ENCODE data around the gene CEP126. TPM values are rescaled to one million over a fixed set of nuclear protein-coding genes. Genes with fewer than 3 reads are reported as not detected.
A peak's percentile ranks its signal among the peaks of the same experiment; 100 is the strongest.

The CEP126 gene
- total and polyA plus RNA-seq, 2 donors (not counting 3 experiments of a cell fraction or from before 2014, with no cell fraction given): 3.6 to 9.1 TPM

DNA sequence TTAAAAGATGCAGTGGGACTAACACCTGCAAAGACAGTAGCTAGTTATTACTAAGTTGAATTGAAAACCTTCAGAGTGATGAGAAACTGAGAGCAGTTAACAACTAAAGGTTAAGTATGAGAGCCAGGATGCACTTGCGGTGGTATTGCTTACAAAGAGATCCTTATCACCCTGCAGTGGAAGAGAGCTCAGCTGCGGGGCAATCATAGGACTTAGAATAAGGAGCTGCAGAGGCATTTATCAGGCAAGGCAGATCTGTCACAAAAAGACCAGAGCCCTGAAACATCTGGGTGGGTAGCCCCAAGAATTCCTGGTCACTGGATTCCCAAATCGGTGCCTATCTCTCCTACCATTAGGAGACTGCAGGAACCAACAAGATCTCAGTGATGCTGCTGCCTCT is 98.1 kb downstream of the CEP126 start:
- H3K27me3 ChIP-seq (ENCODE audit: control insufficient read depth in 2 of 2, insufficient read depth in 2 of 2, low read length in 2 of 2): no peaks in the 10 kb centered on the region
- intact Hi-C loops (cut with micrococcal nuclease): no loop called here
- H3K9me1 ChIP-seq (replicated peaks; ENCODE audit: control insufficient read depth, extremely low read depth, insufficient read depth, low read length): no peaks in the 10 kb centered on the region
- TF ChIP-seq GATA2 (IDR thresholded peaks at IDR 0.05; ENCODE audit: insufficient read depth, insufficient read length, low read depth, low read length) (peak; percentile 57), JUN (IDR thresholded peaks at IDR 0.05; ENCODE audit: borderline replicate concordance, insufficient read depth, insufficient read length, low read depth) (no peak)
- H3K79me2 ChIP-seq (ENCODE audit: control insufficient read depth, insufficient read depth, low read length): no peaks in the 10 kb centered on the region
- H3K9me3 ChIP-seq (replicated peaks; ENCODE audit: control insufficient read depth, insufficient read depth, low read length): no peaks in the 10 kb centered on the region
- H3K9ac ChIP-seq (replicated peaks; ENCODE audit: extremely low read depth, insufficient read depth, low read length): no peak overlapping the region
- H2AFZ ChIP-seq (ENCODE audit: low read depth, low read length): no peak overlapping the region
- H3K27ac ChIP-seq (ENCODE audit: insufficient read depth, low read depth, low read length): no peak overlapping the region
- FAIRE-seq (no peak), DNase-seq (ENCODE audit: low read depth, low spot score) (no peak)
- peaks cover 11% of the 10 kb centered on the region for H3K4me1 ChIP-seq (ENCODE audit: control insufficient read depth, extremely low read depth, insufficient read depth, low read length)
- dilution Hi-C loops (cut with MboI; ENCODE audit: extremely low pct_ligation_motif_present, low sequenced_read_pairs): no loop called here
- ChIA-PET CTCF (interaction anchor here (1.1 kb wide), 1 partner anchor 152 kb away, joined by 3 read pairs; no protein-coding TSS in a partner anchor), POLR2A (no interaction called here)
- no peaks in the 10 kb centered on the region for H4K20me1 ChIP-seq (replicated peaks; ENCODE audit: control insufficient read depth, extremely low read depth, insufficient read depth, low read length)
- BruUV-seq (replicated peaks): no TSS peak
- H3K36me3 ChIP-seq (ENCODE audit: control insufficient read depth in 2 of 2, extremely low read depth in 1 of 2, insufficient read depth in 2 of 2, low read length in 2 of 2): no peaks in the 10 kb centered on the region
- no peak overlapping the region for H3K4me2 ChIP-seq (ENCODE audit: insufficient read depth, low read length)
- H3K4me3 ChIP-seq (replicated peaks in 1 of 3; ENCODE audit: insufficient read depth in 1 of 3, low read depth in 1 of 3, low read length in 3 of 3): no peak overlapping the region

DNA sequence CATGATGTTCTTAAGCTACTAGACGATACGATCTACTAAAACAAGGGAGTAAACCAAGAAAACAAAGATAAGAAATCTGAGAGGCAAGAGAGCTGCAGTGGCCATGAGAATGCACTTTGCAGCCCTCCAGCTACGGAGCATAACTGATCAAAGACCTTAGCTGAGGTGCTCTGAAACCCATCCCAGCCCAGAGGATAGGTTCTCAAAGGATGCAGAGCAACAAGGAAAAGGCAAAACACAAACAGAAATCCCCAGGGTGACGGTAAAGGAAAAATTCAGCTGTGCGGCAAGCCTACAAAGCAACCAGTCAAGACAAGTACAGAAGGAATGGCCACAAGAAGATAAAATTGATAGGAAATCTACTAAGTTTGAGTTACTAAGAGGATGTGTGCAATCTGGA is 99.9 kb downstream of the CEP126 start:
- Histone ChIP-seq H3K27ac (ENCODE audit: insufficient read depth, low read depth, low read length) (no peak overlapping the region), H3K9me1 (replicated peaks; ENCODE audit: control insufficient read depth, extremely low read depth, insufficient read depth, low read length) (no peaks in the 10 kb centered on the region), H4K20me1 (replicated peaks; ENCODE audit: control insufficient read depth, extremely low read depth, insufficient read depth, low read length) (no peaks in the 10 kb centered on the region), H3K4me3 (replicated peaks in 1 of 3; ENCODE audit: insufficient read depth in 1 of 3, low read depth in 1 of 3, low read length in 3 of 3) (no peak overlapping the region), H3K4me2 (ENCODE audit: insufficient read depth, low read length) (no peak overlapping the region), H3K9ac (replicated peaks; ENCODE audit: extremely low read depth, insufficient read depth, low read length) (no peak overlapping the region), H3K79me2 (ENCODE audit: control insufficient read depth, insufficient read depth, low read length) (no peaks in the 10 kb centered on the region), H3K4me1 (ENCODE audit: control insufficient read depth, extremely low read depth, insufficient read depth, low read length) (peaks cover 11% of the 10 kb centered on the region), H3K27me3 (ENCODE audit: control insufficient read depth in 2 of 2, insufficient read depth in 2 of 2, low read length in 2 of 2) (no peaks in the 10 kb centered on the region), H3K36me3 (ENCODE audit: control insufficient read depth in 2 of 2, extremely low read depth in 1 of 2, insufficient read depth in 2 of 2, low read length in 2 of 2) (no peaks in the 10 kb centered on the region), H3K9me3 (replicated peaks; ENCODE audit: control insufficient read depth, insufficient read depth, low read length) (no peaks in the 10 kb centered on the region), H2AFZ (ENCODE audit: low read depth, low read length) (no peak overlapping the region)
- TF ChIP-seq FOS (IDR thresholded peaks at IDR 0.05; ENCODE audit: borderline replicate concordance, insufficient read depth, low read length) (no peak), POLR2AphosphoS5 (IDR thresholded peaks at IDR 0.05; ENCODE audit: insufficient read depth, low read depth, low read length) (no peak), JUN (IDR thresholded peaks at IDR 0.05; ENCODE audit: borderline replicate concordance, insufficient read depth, insufficient read length, low read depth) (no peak), GATA2 (IDR thresholded peaks at IDR 0.05; ENCODE audit: insufficient read depth, insufficient read length, low read depth, low read length) (no peak), EZH2 (IDR thresholded peaks at IDR 0.05; ENCODE audit: borderline replicate concordance, low read depth, low read length, severe bottlenecking) (no peak), MYC (IDR thresholded peaks at IDR 0.05; ENCODE audit: low read depth, low read length) (no peak), POLR2A (IDR thresholded peaks at IDR 0.05; ENCODE audit: low read depth, low read length) (no peak)
- TF ChIP-seq, protein P1, sequence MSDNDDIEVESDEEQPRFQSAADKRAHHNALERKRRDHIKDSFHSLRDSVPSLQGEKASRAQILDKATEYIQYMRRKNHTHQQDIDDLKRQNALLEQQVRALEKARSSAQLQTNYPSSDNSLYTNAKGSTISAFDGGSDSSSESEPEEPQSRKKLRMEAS (IDR thresholded peaks at IDR 0.05; ENCODE audit: insufficient read depth, insufficient read length): no peak
- TF ChIP-seq, protein P2, sequence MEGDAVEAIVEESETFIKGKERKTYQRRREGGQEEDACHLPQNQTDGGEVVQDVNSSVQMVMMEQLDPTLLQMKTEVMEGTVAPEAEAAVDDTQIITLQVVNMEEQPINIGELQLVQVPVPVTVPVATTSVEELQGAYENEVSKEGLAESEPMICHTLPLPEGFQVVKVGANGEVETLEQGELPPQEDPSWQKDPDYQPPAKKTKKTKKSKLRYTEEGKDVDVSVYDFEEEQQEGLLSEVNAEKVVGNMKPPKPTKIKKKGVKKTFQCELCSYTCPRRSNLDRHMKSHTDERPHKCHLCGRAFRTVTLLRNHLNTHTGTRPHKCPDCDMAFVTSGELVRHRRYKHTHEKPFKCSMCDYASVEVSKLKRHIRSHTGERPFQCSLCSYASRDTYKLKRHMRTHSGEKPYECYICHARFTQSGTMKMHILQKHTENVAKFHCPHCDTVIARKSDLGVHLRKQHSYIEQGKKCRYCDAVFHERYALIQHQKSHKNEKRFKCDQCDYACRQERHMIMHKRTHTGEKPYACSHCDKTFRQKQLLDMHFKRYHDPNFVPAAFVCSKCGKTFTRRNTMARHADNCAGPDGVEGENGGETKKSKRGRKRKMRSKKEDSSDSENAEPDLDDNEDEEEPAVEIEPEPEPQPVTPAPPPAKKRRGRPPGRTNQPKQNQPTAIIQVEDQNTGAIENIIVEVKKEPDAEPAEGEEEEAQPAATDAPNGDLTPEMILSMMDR (IDR thresholded peaks at IDR 0.05; ENCODE audit: extremely low read depth in 1 of 2, insufficient read depth in 1 of 2, low read depth in 1 of 2, low read length in 2 of 2): no peak
- ChIA-PET POLR2A (no interaction called here), CTCF (interaction anchor here (1.2 to 1.7 kb wide), 2 partner anchors 40 to 152 kb away, joined by 3 read pairs; no protein-coding TSS in a partner anchor)
- FAIRE-seq: no peak
- BruUV-seq (replicated peaks): no TSS peak
- intact Hi-C loops (cut with micrococcal nuclease) (no loop called here), dilution Hi-C loops (cut with MboI; ENCODE audit: extremely low pct_ligation_motif_present, low sequenced_read_pairs) (no loop called here)
- DNase-seq (ENCODE audit: low read depth, low spot score): no peak
